MCF 10A (cell line): ENCODE results near the gene RPUSD2. TPM values are rescaled to one million over a fixed set of nuclear protein-coding genes. Genes with fewer than 3 reads are reported as not detected.

Experiments used
- BruUV-seq: library from RNA; stranded (reverse); fragments of 400-500 nt; replicated peaks from 2 replicates; lab custom pipeline; 2021; lab: Mats Ljungman, UMichigan
- CTCF ChIA-PET: fragments of 300-600 bp; sonication (Branson Sonifier 250); formaldehyde crosslinking; extraction: SDS; loops from one replicate; lab custom pipeline; 2021; ENCODE audit warnings: antibody characterized with exemption, inconsistent platforms; lab: Yijun Ruan, JAX
- POLR2A ChIA-PET: fragments of 300-600, 350-650 bp; sonication (Branson Sonifier 250); formaldehyde crosslinking; extraction: SDS; loops from one replicate; lab custom pipeline; 2020; ENCODE audit warnings: antibody characterized with exemption, inconsistent platforms; lab: Yijun Ruan, JAX
- DNase-seq: peaks from one replicate; pipeline ENCODE4 v3.0.0-alpha.2; 2018; ENCODE audit not compliant: unreplicated experiment
- H3K27ac Mint-ChIP-seq: one replicate; pipeline ENCODE4 v1.8.0; 2022; ENCODE audit warnings: mild to moderate bottlenecking, low read depth, mixed read lengths; ENCODE audit not compliant: unreplicated experiment
- H3K27me3 Mint-ChIP-seq: one replicate; pipeline ENCODE4 v1.8.0; 2022; ENCODE audit warnings: mixed read lengths; ENCODE audit not compliant: insufficient read depth, unreplicated experiment
- H3K36me3 Mint-ChIP-seq: one replicate; pipeline ENCODE4 v1.8.0; 2022; ENCODE audit warnings: mild to moderate bottlenecking, moderate library complexity, mixed read lengths; ENCODE audit not compliant: insufficient read depth, unreplicated experiment
- H3K4me1 Mint-ChIP-seq: one replicate; pipeline ENCODE4 v1.8.0; 2022; ENCODE audit warnings: mixed read lengths; ENCODE audit not compliant: insufficient read depth, unreplicated experiment
- H3K4me3 Mint-ChIP-seq: one replicate; pipeline ENCODE4 v1.8.0; 2022; ENCODE audit warnings: mild to moderate bottlenecking, moderate library complexity, mixed read lengths; ENCODE audit not compliant: unreplicated experiment
- H3K9me3 Mint-ChIP-seq: one replicate; pipeline ENCODE4 v1.8.0; 2022; ENCODE audit warnings: mixed read lengths; ENCODE audit not compliant: unreplicated experiment
- intact Hi-C: fragments of 100-400 bp; cut with micrococcal nuclease; formaldehyde crosslinking; loops from 2 replicates; pipeline ENCODE4 v1.14.1; 2022
- total RNA-seq: library from RNA; stranded (reverse); gene quantifications from 2 replicates; pipeline ENCODE4 v1.2.3, GENCODE V29; 2022
- TF ChIP-seq, protein P1 (sequence below): fragments of 200-600 bp; IDR thresholded peaks from one replicate; pipeline ENCODE4 v1.8.0; 2022; ENCODE audit warnings: antibody characterized with exemption, mild to moderate bottlenecking; ENCODE audit not compliant: unreplicated experiment

RPUSD2 gene
- total RNA-seq, 1 experiment from 2014 or later: 13.4 TPM

DNA sequence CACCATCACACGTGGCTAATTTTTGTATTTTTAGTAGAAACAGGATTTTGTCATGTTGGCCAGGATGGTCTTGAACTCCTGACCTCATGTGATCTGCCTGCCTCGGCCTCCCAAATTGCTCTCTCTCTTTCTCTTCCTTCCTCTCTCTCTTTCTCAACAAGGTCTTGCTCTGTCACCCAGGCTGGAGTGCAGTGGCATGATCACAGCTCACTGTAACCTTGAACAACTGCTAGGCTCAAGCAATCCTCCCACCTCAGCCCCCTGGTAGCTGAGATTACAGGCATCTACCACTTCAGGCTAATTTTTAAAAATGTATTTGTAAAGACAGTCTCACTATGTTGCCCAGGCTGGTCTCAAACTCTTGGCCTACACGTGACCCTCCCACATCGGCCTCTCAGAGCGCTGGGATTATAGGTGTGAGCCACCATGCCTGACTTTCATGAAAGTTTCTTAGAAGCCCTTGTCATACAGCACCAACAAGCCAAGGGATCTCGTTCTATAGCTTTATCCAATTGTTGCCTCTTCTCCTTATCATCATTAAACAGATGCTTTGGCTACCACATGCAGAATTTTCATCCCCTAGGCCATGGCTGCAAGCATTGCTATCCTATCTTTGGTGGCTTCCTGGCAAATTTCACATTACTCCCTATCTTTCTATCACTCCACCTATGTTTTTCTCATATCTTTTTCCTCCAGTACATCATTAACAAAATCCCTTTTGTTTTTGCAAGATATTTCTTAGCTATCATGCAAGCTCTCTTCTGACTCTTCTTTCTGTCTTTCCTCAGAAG, 10.0 kb upstream of the RPUSD2 start:
- ChIA-PET CTCF (interaction anchor here (0.6 to 1.3 kb wide), 3 partner anchors 13 to 332 kb away, joined by 3 read pairs; no protein-coding TSS in a partner anchor), POLR2A (interaction anchor here (0.7 to 1.4 kb wide), 4 partner anchors 9 to 443 kb away, joined by 3 to 4 read pairs (median 4); partner anchors contain the start of gene RPUSD2)
- Mint-ChIP-seq H3K4me3 (peak overlapping the region; percentile 39), H3K27me3 (no peaks in the 10 kb centered on the region), H3K27ac (peak overlapping the region; percentile 93), H3K9me3 (no peaks in the 10 kb centered on the region), H3K36me3 (peaks cover 49% of the 10 kb centered on the region), H3K4me1 (peaks cover 19% of the 10 kb centered on the region)
- BruUV-seq: no TSS peak
- TF ChIP-seq, protein P1, sequence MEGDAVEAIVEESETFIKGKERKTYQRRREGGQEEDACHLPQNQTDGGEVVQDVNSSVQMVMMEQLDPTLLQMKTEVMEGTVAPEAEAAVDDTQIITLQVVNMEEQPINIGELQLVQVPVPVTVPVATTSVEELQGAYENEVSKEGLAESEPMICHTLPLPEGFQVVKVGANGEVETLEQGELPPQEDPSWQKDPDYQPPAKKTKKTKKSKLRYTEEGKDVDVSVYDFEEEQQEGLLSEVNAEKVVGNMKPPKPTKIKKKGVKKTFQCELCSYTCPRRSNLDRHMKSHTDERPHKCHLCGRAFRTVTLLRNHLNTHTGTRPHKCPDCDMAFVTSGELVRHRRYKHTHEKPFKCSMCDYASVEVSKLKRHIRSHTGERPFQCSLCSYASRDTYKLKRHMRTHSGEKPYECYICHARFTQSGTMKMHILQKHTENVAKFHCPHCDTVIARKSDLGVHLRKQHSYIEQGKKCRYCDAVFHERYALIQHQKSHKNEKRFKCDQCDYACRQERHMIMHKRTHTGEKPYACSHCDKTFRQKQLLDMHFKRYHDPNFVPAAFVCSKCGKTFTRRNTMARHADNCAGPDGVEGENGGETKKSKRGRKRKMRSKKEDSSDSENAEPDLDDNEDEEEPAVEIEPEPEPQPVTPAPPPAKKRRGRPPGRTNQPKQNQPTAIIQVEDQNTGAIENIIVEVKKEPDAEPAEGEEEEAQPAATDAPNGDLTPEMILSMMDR: no peak
- intact Hi-C loops: no loop called here
- DNase-seq: no peak

DNA sequence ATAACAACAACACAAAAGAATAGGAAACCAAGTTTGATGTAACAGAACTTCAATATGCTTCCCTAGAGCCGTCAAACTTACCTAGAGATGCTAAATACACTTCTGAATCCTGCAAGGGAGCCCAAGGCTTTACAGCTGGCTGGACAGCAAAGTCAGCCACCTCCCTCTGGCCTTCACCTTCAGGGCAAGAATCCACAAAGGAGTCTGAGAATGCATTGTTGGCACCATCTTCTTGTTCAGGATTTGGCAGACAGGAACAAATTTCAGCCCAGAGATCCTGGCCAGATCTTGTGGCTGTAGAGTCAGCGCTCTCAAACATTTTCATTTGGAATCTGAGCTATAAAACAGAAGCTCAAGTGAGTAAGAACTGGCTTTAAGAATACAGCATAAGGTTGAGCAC, 6.4 kb upstream of the RPUSD2 start:
- no peaks in the 10 kb centered on the region for H3K27me3 Mint-ChIP-seq
- ChIA-PET CTCF (interaction anchor here (0.6 to 1.0 kb wide), 3 partner anchors 27 to 37 kb away, joined by 4 read pairs; no protein-coding TSS in a partner anchor), POLR2A (no interaction called here)
- H3K36me3 Mint-ChIP-seq: peaks cover 25% of the 10 kb centered on the region
- peaks cover 19% of the 10 kb centered on the region for H3K4me1 Mint-ChIP-seq
- no TSS peak for BruUV-seq
- intact Hi-C loops: loop anchor here (10.0 kb wide), 1 partner anchor 118 kb away; the partner anchor contains the start of gene BAHD1
- DNase-seq: no peak
- no peak overlapping the region for H3K27ac Mint-ChIP-seq
- TF ChIP-seq, protein P1: no peak
- H3K4me3 Mint-ChIP-seq: no peak overlapping the region
- H3K9me3 Mint-ChIP-seq: no peaks in the 10 kb centered on the region

DNA sequence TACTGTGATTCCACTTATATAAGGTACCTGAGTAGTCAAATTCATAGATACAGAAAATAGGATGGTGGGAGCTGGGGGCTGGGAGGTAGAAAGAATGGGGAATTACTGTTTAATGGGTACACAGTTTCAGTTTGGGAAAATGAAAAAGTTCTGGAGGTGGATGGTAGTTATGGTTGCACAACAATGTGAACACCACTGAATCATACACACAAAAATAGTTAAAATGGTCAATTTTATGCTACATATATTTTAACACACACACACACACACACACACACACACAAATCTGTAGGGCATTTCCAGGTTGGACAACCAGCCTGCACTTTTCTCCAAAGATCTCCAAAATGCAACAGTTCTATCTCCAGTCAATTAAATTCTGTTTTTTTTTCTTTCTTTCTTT, 5.7 kb upstream of the RPUSD2 start:
- no peak for DNase-seq
- ChIA-PET POLR2A (no interaction called here), CTCF (no interaction called here)
- no TSS peak for BruUV-seq
- Mint-ChIP-seq H3K4me1 (peaks cover 19% of the 10 kb centered on the region), H3K9me3 (no peaks in the 10 kb centered on the region), H3K27ac (no peak overlapping the region), H3K27me3 (no peaks in the 10 kb centered on the region), H3K36me3 (peaks cover 25% of the 10 kb centered on the region), H3K4me3 (peak overlapping the region; percentile 92)
- TF ChIP-seq, protein P1: no peak
- intact Hi-C loops: loop anchor here (10.0 kb wide), 1 partner anchor 119 kb away; the partner anchor contains the start of gene BAHD1
